SK-N-SH treated with all-trans-retinoic acid at 6 μM for 48 hours (cell line): Measurements from ENCODE around the gene HOXD12.

ENCODE experiments used
- SNAI2 ChIP-seq: fragments of 250-450 bp; sonication (Bioruptor Pico); IDR thresholded peaks from 2 replicates; pipeline ENCODE4 v1.5.0; 2020; ENCODE audit warnings: mild to moderate bottlenecking, moderate library complexity
- TF ChIP-seq, protein P1 (sequence below): fragments of 250-450 bp; sonication (Bioruptor Pico); IDR thresholded peaks from 2 replicates; pipeline ENCODE4 v1.8.0; 2020; ENCODE audit warnings: mild to moderate bottlenecking, moderate library complexity, borderline replicate concordance

DNA sequence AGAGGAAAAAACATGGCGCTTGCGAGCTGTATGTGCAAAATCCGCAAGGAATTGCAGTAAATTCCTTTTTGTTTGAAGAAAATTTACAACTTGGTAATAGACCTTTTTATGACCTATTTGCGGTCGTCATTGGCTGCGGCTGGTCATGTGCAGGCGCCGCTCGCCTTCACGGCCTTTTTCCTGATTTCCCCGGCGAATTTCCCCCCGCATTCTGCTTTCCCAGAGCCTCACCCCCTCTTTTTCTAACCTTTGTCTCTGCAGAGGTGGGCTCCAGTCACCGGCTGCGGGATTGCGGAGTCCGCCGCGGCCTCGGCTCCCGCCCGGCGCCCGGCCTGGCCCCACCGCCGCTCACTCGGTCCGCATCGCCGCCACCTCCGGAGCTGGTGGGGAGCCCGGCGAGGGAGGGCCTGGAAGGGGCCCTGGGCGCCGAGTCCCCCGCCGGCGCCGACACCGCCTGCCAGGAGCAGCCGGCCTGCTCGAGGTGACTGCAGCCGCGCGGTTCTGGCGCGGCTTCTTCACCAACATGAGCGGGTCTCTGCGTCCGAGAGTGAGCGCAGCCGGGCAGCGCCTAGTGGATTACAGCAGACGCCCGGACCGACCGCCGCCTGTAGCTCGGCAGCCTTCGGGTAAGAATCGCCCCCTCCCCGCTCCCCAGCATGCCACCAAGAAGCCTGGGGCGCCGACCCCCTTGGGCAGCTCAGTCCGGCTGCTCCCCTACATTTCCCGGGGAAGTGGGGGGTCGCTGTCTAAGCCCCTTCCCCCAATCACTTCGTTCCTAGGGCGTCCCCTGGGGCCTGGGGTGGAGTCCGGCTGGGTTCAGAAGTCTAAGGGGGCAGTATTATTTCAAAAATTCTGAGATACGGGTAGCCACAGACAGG, 37.0 kb downstream of the HOXD12 start:
- TF ChIP-seq SNAI2, result no peak
- TF ChIP-seq, protein P1, sequence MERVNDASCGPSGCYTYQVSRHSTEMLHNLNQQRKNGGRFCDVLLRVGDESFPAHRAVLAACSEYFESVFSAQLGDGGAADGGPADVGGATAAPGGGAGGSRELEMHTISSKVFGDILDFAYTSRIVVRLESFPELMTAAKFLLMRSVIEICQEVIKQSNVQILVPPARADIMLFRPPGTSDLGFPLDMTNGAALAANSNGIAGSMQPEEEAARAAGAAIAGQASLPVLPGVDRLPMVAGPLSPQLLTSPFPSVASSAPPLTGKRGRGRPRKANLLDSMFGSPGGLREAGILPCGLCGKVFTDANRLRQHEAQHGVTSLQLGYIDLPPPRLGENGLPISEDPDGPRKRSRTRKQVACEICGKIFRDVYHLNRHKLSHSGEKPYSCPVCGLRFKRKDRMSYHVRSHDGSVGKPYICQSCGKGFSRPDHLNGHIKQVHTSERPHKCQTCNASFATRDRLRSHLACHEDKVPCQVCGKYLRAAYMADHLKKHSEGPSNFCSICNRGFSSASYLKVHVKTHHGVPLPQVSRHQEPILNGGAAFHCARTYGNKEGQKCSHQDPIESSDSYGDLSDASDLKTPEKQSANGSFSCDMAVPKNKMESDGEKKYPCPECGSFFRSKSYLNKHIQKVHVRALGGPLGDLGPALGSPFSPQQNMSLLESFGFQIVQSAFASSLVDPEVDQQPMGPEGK, result no peak
